AG09319 (cell line): Measurements from ENCODE around the gene NPB.

Experiments used
- DNase-seq: peaks from one replicate; pipeline ENCODE4 v3.0.0-alpha.2; 2010; ENCODE audit warnings: low read depth; ENCODE audit errors: extremely low read depth
- CTCF ChIP-seq: IDR thresholded peaks from 2 replicates; pipeline ENCODE4 v1.5.1; 2011; ENCODE audit warnings: low read depth, mild to moderate bottlenecking, inconsistent platforms, low read length, moderate library complexity

NPB gene

GRCh38 chr17:81906476-81907218 lies 4.6 kb downstream of the NPB start:
- no peak for DNase-seq
- TF ChIP-seq CTCF, result no peak

GRCh38 chr17:81907219-81908145 lies 5.4 kb downstream of the NPB start:
- no peak for DNase-seq
- no peak; the same call in 1 of the 2 replicates for TF ChIP-seq CTCF

- TF ChIP-seq CTCF, result no peak
- no peak for DNase-seq
These were observed 6.8 kb downstream of the NPB start for GRCh38 chr17:81908793-81909192.

GRCh38 chr17:81909231-81909630 lies 7.2 kb downstream of the NPB start:
- no peak for DNase-seq
- no peak for TF ChIP-seq CTCF

- no peak for TF ChIP-seq CTCF
- no peak for DNase-seq
These were observed 8.2 kb downstream of the NPB start for GRCh38 chr17:81909966-81910839.

- TF ChIP-seq CTCF, result no peak
- no peak for DNase-seq
These were observed 8.8 kb downstream of the NPB start for GRCh38 chr17:81910840-81911276.
